ENCODE measurements around the gene LINC00632. TPM values are rescaled to one million over a fixed set of nuclear protein-coding genes. Genes with fewer than 3 reads are reported as not detected.

Gene LINC00632
- polyA plus RNA-seq, 1 of the 3 experiments (the other 2 are of a cell fraction): 0.31 TPM

GRCh38 chrX:140697618-140698017, 11.9 kb upstream of the LINC00632 start:
- H3F3A ChIP-seq (replicated peaks; ENCODE audit: insufficient read depth): no peaks in the 10 kb centered on the region
- no peak overlapping the region for H3K4me2 ChIP-seq
- no peak overlapping the region for H3K4me3 ChIP-seq (ENCODE audit: low read depth in 2 of 2, low read length in 1 of 2)
- no peaks in the 10 kb centered on the region for H3K79me2 ChIP-seq (ENCODE audit: insufficient read depth)
- H3K9ac ChIP-seq: no peak overlapping the region
- no peak overlapping the region for H3K27ac ChIP-seq (ENCODE audit: low read depth in 2 of 2, low read length in 1 of 2)
- H4K20me1 ChIP-seq (ENCODE audit: insufficient read depth): no peaks in the 10 kb centered on the region
- no peaks in the 10 kb centered on the region for H3K36me3 ChIP-seq (replicated peaks in 1 of 2; ENCODE audit: control insufficient read depth in 1 of 2, insufficient read depth in 2 of 2, low read length in 1 of 2)
- H3K27me3 ChIP-seq (ENCODE audit: insufficient read depth): no peaks in the 10 kb centered on the region; the same call in 1 of the 2 replicates
- H2AFZ ChIP-seq (ENCODE audit: low read depth): no peak overlapping the region; the same call in 1 of the 2 replicates
- no peak for DNase-seq
- CTCF ChIA-PET: interaction anchor here (1.1 kb wide), 1 partner anchor 41 kb away, joined by 5 read pairs; no protein-coding TSS in a partner anchor
- no peaks in the 10 kb centered on the region for H3K4me1 ChIP-seq (ENCODE audit: control insufficient read depth in 1 of 2, insufficient read depth in 2 of 2, low read depth in 1 of 2, low read length in 1 of 2)
- H3K9me2 ChIP-seq: no peaks in the 10 kb centered on the region
- POLR2A ChIA-PET: no interaction called here
- WGBS (ENCODE audit: low lambda C conversion rate): 20% methylated on average over 3 of the region's 3 CpGs
- H3K9me3 ChIP-seq: no peaks in the 10 kb centered on the region
- TF ChIP-seq YY1 (IDR thresholded peaks at IDR 0.05; ENCODE audit: low read depth) (no peak), CTCF (IDR thresholded peaks at IDR 0.05) (0 out of 2 replicates have a peak, but pooled peaks have one; percentile 28), TEAD4 (IDR thresholded peaks at IDR 0.05; ENCODE audit: borderline replicate concordance, insufficient read depth) (no peak)

GRCh38 chrX:140701480-140701879, 8.1 kb upstream of the LINC00632 start:
- no peaks in the 10 kb centered on the region for H3K9me3 ChIP-seq
- H3K36me3 ChIP-seq (replicated peaks in 1 of 2; ENCODE audit: control insufficient read depth in 1 of 2, insufficient read depth in 2 of 2, low read length in 1 of 2): no peaks in the 10 kb centered on the region
- no peak overlapping the region for H3K4me2 ChIP-seq
- H3K79me2 ChIP-seq (ENCODE audit: insufficient read depth): no peaks in the 10 kb centered on the region
- H3F3A ChIP-seq (replicated peaks; ENCODE audit: insufficient read depth): no peaks in the 10 kb centered on the region
- no peak overlapping the region for H2AFZ ChIP-seq (ENCODE audit: low read depth)
- no peak overlapping the region for H3K4me3 ChIP-seq (ENCODE audit: low read depth in 2 of 2, low read length in 1 of 2)
- H3K4me1 ChIP-seq (ENCODE audit: control insufficient read depth in 1 of 2, insufficient read depth in 2 of 2, low read depth in 1 of 2, low read length in 1 of 2): no peaks in the 10 kb centered on the region
- WGBS (ENCODE audit: low lambda C conversion rate): 7% methylated on average over 9 of the region's 9 CpGs
- H3K27me3 ChIP-seq (ENCODE audit: insufficient read depth): no peaks in the 10 kb centered on the region; the same call in 1 of the 2 replicates
- H3K27ac ChIP-seq (ENCODE audit: low read depth in 2 of 2, low read length in 1 of 2): no peak overlapping the region
- CTCF ChIA-PET: interaction anchor here (0.7 to 2.0 kb wide), 8 partner anchors 9 to 108 kb away, joined by 3 to 9 read pairs (median 5); partner anchors contain the start of gene LINC00632
- peak; percentile 30 for DNase-seq
- H4K20me1 ChIP-seq (ENCODE audit: insufficient read depth): no peaks in the 10 kb centered on the region
- POLR2A ChIA-PET: no interaction called here
- no peaks in the 10 kb centered on the region for H3K9me2 ChIP-seq
- no peak overlapping the region for H3K9ac ChIP-seq
- TF ChIP-seq REST (IDR thresholded peaks at IDR 0.05; ENCODE audit: low read depth, low read length) (no peak), TEAD4 (IDR thresholded peaks at IDR 0.05; ENCODE audit: borderline replicate concordance, insufficient read depth) (no peak), POLR2AphosphoS5 (IDR thresholded peaks at IDR 0.05; ENCODE audit: low read depth, low read length) (no peak), USF2 (IDR thresholded peaks at IDR 0.05; ENCODE audit: borderline replicate concordance, low read depth, low read length) (no peak), GABPA (IDR thresholded peaks at IDR 0.05; ENCODE audit: low read depth) (no peak), RFX5 (IDR thresholded peaks at IDR 0.05; ENCODE audit: low read length) (no peak), MXI1 (IDR thresholded peaks at IDR 0.05; ENCODE audit: low read depth, low read length) (no peak), PBX3 (IDR thresholded peaks at IDR 0.05) (no peak), RCOR1 (IDR thresholded peaks at IDR 0.05; ENCODE audit: low read length) (no peak), MAX (IDR thresholded peaks at IDR 0.05; ENCODE audit: low read depth) (no peak), RXRA (IDR thresholded peaks at IDR 0.05; ENCODE audit: borderline replicate concordance, low read depth) (no peak), NFIC (IDR thresholded peaks at IDR 0.05; ENCODE audit: borderline replicate concordance) (no peak), CTCF (IDR thresholded peaks at IDR 0.05) (peak; percentile 53), RAD21 (IDR thresholded peaks at IDR 0.05; ENCODE audit: low read length) (peak; percentile 58), FOXM1 (IDR thresholded peaks at IDR 0.05; ENCODE audit: low read depth) (no peak), JUND (IDR thresholded peaks at IDR 0.05) (no peak), SMC3 (IDR thresholded peaks at IDR 0.05; ENCODE audit: low read depth, low read length) (peak; percentile 32; the same call in 1 of the 2 replicates)
